NK-92 treated with Interleukin-12 subunit alpha and Interleukin-12 subunit beta, amount 100 ng/mL, for 24 hours (cell line): ENCODE results near the gene SMG6.
"Not testable (repeated sequence)": the region's sequence is repeated elsewhere in the genome, so short reads cannot be mapped to it uniquely, and the experiment has no call there.

Source experiments
- DNase-seq: peaks from one replicate; lab custom pipeline; 2025; lab: John Stamatoyannopoulos, UW

SMG6 gene

GRCh38 chr17:2263183-2264066 is 40.2 kb downstream of the SMG6 start:
- no peak for DNase-seq

GRCh38 chr17:2262135-2262587 is 41.4 kb downstream of the SMG6 start:
- no peak for DNase-seq

GRCh38 chr17:2259769-2260536 is 43.6 kb downstream of the SMG6 start:
- DNase-seq, result peak; percentile 37

GRCh38 chr17:2258830-2259229 is 44.8 kb downstream of the SMG6 start:
- not testable (repeated sequence) for DNase-seq

- DNase-seq, result no peak
Measured at GRCh38 chr17:2253768-2254406, 49.7 kb downstream of the SMG6 start.

- no peak for DNase-seq
Measured at GRCh38 chr17:2253362-2253761, 50.2 kb downstream of the SMG6 start.

GRCh38 chr17:2251098-2251497 is 52.5 kb downstream of the SMG6 start:
- no peak for DNase-seq

- DNase-seq, result no peak
Measured at GRCh38 chr17:2250140-2251095, 53.2 kb downstream of the SMG6 start.

- DNase-seq, result no peak
Measured at GRCh38 chr17:2247005-2247404, 56.6 kb downstream of the SMG6 start.

- DNase-seq, result peak; percentile 57
Measured at GRCh38 chr17:2244545-2245525, 58.8 kb downstream of the SMG6 start.

- DNase-seq, result no peak
Measured at GRCh38 chr17:2243953-2244352, 59.6 kb downstream of the SMG6 start.

GRCh38 chr17:2241823-2242222 is 61.8 kb downstream of the SMG6 start:
- DNase-seq, result no peak

GRCh38 chr17:2240541-2240940 is 63.0 kb downstream of the SMG6 start:
- no peak for DNase-seq

GRCh38 chr17:2239882-2240430 is 63.6 kb downstream of the SMG6 start:
- peak; percentile 5 for DNase-seq

GRCh38 chr17:2239170-2239551 is 64.4 kb downstream of the SMG6 start:
- DNase-seq, result no peak

GRCh38 chr17:2238432-2239169 is 65.0 kb downstream of the SMG6 start:
- DNase-seq, result no peak

- DNase-seq, result no peak
Measured at GRCh38 chr17:2237950-2238349, 65.6 kb downstream of the SMG6 start.

GRCh38 chr17:2237521-2237921 is 66.1 kb downstream of the SMG6 start:
- no peak for DNase-seq

GRCh38 chr17:2235792-2236366 is 67.7 kb downstream of the SMG6 start:
- DNase-seq, result no peak
